H1 (cell line): ENCODE measurements around the gene CHD1L. TPM values are rescaled to one million over a fixed set of nuclear protein-coding genes. Genes with fewer than 3 reads are reported as not detected.

ENCODE experiments used
- ASH2L ChIP-seq: fragments of 200-600, 300-600 bp; sonication (generic); IDR thresholded peaks from one replicate; pipeline ENCODE4 v1.7.1; 2017; ENCODE audit warnings: low read length
- BCL11A ChIP-seq, 2 experiments: IDR thresholded peaks; one replicate each; pipeline ENCODE4 v1.6.1; 2011; ENCODE audit warnings: low read depth in 2 of 2, low read length in 2 of 2, mild to moderate bottlenecking in 2 of 2
- CEBPB ChIP-seq: IDR thresholded peaks from 2 replicates; pipeline ENCODE4 v1.6.1; 2012; ENCODE audit warnings: low read depth, low read length
- EGR1 ChIP-seq: IDR thresholded peaks from 2 replicates; pipeline ENCODE4 v1.6.1; 2011; ENCODE audit warnings: low read depth, low read length, borderline replicate concordance
- EP300 ChIP-seq, 2 experiments: IDR thresholded peaks; 1 replicate in 1 of 2; 2 replicates in 1 of 2; pipeline ENCODE4 v1.6.1; 2011 to 2012; ENCODE audit warnings: low read depth in 2 of 2, low read length in 2 of 2, mild to moderate bottlenecking in 2 of 2, borderline replicate concordance in 1 of 2, inconsistent platforms in 1 of 2, moderate library complexity in 1 of 2
- FOSL1 ChIP-seq: IDR thresholded peaks from 2 replicates; pipeline ENCODE4 v1.6.1; 2011; ENCODE audit warnings: mild to moderate bottlenecking, low read depth, low read length, moderate library complexity; ENCODE audit not compliant: insufficient read depth
- GTF2F1 ChIP-seq: IDR thresholded peaks from 2 replicates; pipeline ENCODE4 v1.6.1; 2012; ENCODE audit warnings: low read depth, low read length, improper control_type of control experiment, borderline replicate concordance
- HDAC2 ChIP-seq, 2 experiments: fragments of 300-600 bp in 1 of 2; sonication (generic) in 1 of 2; IDR thresholded peaks; 2 replicates each; pipeline ENCODE4 v1.6.1; 2011 to 2012; ENCODE audit warnings: low read depth in 2 of 2, low read length in 2 of 2, mild to moderate bottlenecking in 2 of 2, moderate library complexity in 2 of 2, borderline replicate concordance in 1 of 2, inconsistent platforms in 1 of 2
- JUN ChIP-seq: IDR thresholded peaks from 2 replicates; pipeline ENCODE4 v1.6.1; 2011; ENCODE audit warnings: low read depth, mild to moderate bottlenecking, improper control_type of control experiment, low read length
- NANOG ChIP-seq: IDR thresholded peaks from 2 replicates; pipeline ENCODE4 v1.6.1; 2011; ENCODE audit warnings: low read length, low read depth, mild to moderate bottlenecking, inconsistent platforms; ENCODE audit not compliant: insufficient read depth, poor library complexity, severe bottlenecking
- POLR2A ChIP-seq, 2 experiments: IDR thresholded peaks; 1 replicate in 1 of 2; 2 replicates in 1 of 2; pipeline ENCODE4 v1.6.1; 2011; ENCODE audit warnings: low read depth in 2 of 2, low read length in 2 of 2, mild to moderate bottlenecking in 2 of 2; ENCODE audit errors: control extremely low read depth in 1 of 2
- RNF2 ChIP-seq: fragments of 200-900, 300-1000 bp; sonication (generic); IDR thresholded peaks from 2 replicates; pipeline ENCODE4 v1.7.1; 2016; ENCODE audit warnings: borderline replicate concordance, low read depth, mild to moderate bottlenecking, antibody characterized with exemption, low read length; ENCODE audit not compliant: poor library complexity, severe bottlenecking; ENCODE audit errors: missing control alignments
- RXRA ChIP-seq: IDR thresholded peaks from 2 replicates; pipeline ENCODE4 v1.6.1; 2011; ENCODE audit warnings: low read depth, mild to moderate bottlenecking, low read length, moderate library complexity; ENCODE audit not compliant: insufficient read depth
- SIN3A ChIP-seq, 2 experiments: IDR thresholded peaks in 1 of 2; conservative IDR thresholded peaks in 1 of 2; 2 replicates each; pipeline ENCODE4 v1.6.1; 2011 to 2012; ENCODE audit warnings: low read length in 2 of 2, improper control_type of control experiment in 1 of 2, low read depth in 1 of 2, mild to moderate bottlenecking in 1 of 2
- SIX5 ChIP-seq: IDR thresholded peaks from 2 replicates; pipeline ENCODE4 v1.6.1; 2011; ENCODE audit warnings: mild to moderate bottlenecking, low read depth, low read length
- SP1 ChIP-seq: IDR thresholded peaks from 2 replicates; pipeline ENCODE4 v1.6.1; 2011; ENCODE audit warnings: low read depth, low read length
- SRF ChIP-seq: IDR thresholded peaks from 2 replicates; pipeline ENCODE4 v1.6.1; 2011; ENCODE audit warnings: mild to moderate bottlenecking, low read depth, low read length, moderate library complexity
- TAF7 ChIP-seq: optimal IDR thresholded peaks from 2 replicates; pipeline ENCODE3; 2011; ENCODE audit warnings: low read depth, mild to moderate bottlenecking, inconsistent platforms, low read length, moderate library complexity, borderline replicate concordance
- USF2 ChIP-seq: IDR thresholded peaks from 2 replicates; pipeline ENCODE4 v1.6.1; 2011; ENCODE audit warnings: low read length, improper control_type of control experiment
- YY1 ChIP-seq: IDR thresholded peaks from 2 replicates; pipeline ENCODE4 v1.6.1; 2011; ENCODE audit warnings: low read depth, mild to moderate bottlenecking, low read length
- polyA plus RNA-seq, 7 experiments: library from polyadenylated mRNA; depleted of rRNA in 3 of 7; stranded (reverse) in 5 of 7; unstranded in 2 of 7; fragments of >200 nt in 5 of 7; fragments of 200-250 nt in 2 of 7; gene quantifications; 1 replicate in 5 of 7; 2 replicates in 1 of 7; 4 replicates in 1 of 7; pipeline versions ENCODE4 v1.2.1 to v1.2.3, GENCODE V29; 2011 to 2013; ENCODE audit warnings: missing spikeins in 2 of 7, mixed read lengths in 2 of 7
- total RNA-seq: library from RNA; stranded (reverse); fragmentation: NEBNext Ultra II Directional; extraction: Animal tissue kit (Norgen Biotek cat#: 25700); gene quantifications from 2 replicates; pipeline ENCODE4 v1.2.1, GENCODE V29; 2021
- TF ChIP-seq, protein P1 (sequence below): IDR thresholded peaks from 2 replicates; pipeline ENCODE4 v1.6.1; 2012; ENCODE audit warnings: inconsistent platforms

The CHD1L gene
- total and polyA plus RNA-seq, 2 of the 8 experiments (the other 6 are each of a cell fraction or from before 2014, with no cell fraction given), result 20.2 to 51.2 TPM

GRCh38 chr1:147242449-147243227 lies at the start of gene CHD1L (continued):
- TF ChIP-seq RXRA (no peak), SIN3A (conservative IDR thresholded peaks at IDR 0.05 in 1 of 2, IDR thresholded peaks at IDR 0.05 in 1 of 2; ENCODE audit: low read depth in 1 of 2, low read length in 2 of 2) (peak in 1 of 2 experiments; percentile 28; a peak in 2 of 4 replicates), NANOG (peak; percentile 19), JUN (no peak), FOSL1 (0 out of 2 replicates have a peak, but pooled peaks have one; percentile 36), EP300 (IDR thresholded peaks at IDR 0.05; ENCODE audit: borderline replicate concordance in 1 of 2, low read depth in 2 of 2, low read length in 2 of 2) (no peak; a peak in 1 of 3 replicates), SP1 (no peak), SIX5 (no peak), SRF (no peak), RNF2 (no peak), USF2 (no peak), EGR1 (peak; percentile 43; the same call in 1 of the 2 replicates), BCL11A (IDR thresholded peaks at IDR 0.05; ENCODE audit: low read depth in 2 of 2, low read length in 2 of 2) (no peak), TAF7 (peak; percentile 79), YY1 (peak; percentile 65; the same call in 1 of the 2 replicates), ASH2L (peak; percentile 98), GTF2F1 (no peak), CEBPB (no peak), HDAC2 (IDR thresholded peaks at IDR 0.05; ENCODE audit: borderline replicate concordance in 1 of 2, low read depth in 2 of 2, low read length in 2 of 2) (peak in 1 of 2 experiments; percentile 66; a peak in 1 of 4 replicates), POLR2A (IDR thresholded peaks at IDR 0.05; ENCODE audit: control extremely low read depth in 1 of 2, low read depth in 2 of 2, low read length in 2 of 2) (peak in 1 of 2 experiments; percentile 73; a peak in 2 of 3 replicates)
- TF ChIP-seq, protein P1, sequence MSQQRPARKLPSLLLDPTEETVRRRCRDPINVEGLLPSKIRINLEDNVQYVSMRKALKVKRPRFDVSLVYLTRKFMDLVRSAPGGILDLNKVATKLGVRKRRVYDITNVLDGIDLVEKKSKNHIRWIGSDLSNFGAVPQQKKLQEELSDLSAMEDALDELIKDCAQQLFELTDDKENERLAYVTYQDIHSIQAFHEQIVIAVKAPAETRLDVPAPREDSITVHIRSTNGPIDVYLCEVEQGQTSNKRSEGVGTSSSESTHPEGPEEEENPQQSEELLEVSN, result no peak
